Stimulated activated CD4-positive, alpha-beta T cell treated with anti-CD3 and anti-CD28 coated beads, TNF-alpha, amount 100 ng/mL, for 24 hours (primary cell): ENCODE results near the gene KMT2D.

ENCODE experiments used
- DNase-seq, 3 experiments: peaks; one replicate each; pipeline ENCODE4 v3.0.0-alpha.2; 2020; ENCODE audit warnings: low read depth in 3 of 3

The KMT2D gene

GRCh38 chr12:49037111-49037946, 23.3 kb downstream of the KMT2D start:
- DNase-seq: no peak

GRCh38 chr12:49036029-49036428, 24.6 kb downstream of the KMT2D start:
- no peak for DNase-seq

GRCh38 chr12:49034286-49034622, 26.3 kb downstream of the KMT2D start:
- DNase-seq: no peak

GRCh38 chr12:49033611-49034285, 26.8 kb downstream of the KMT2D start:
- no peak for DNase-seq

GRCh38 chr12:49032679-49033447, 27.7 kb downstream of the KMT2D start:
- DNase-seq: no peak

- no peak for DNase-seq
Observed at GRCh38 chr12:49032276-49032675, 28.3 kb downstream of the KMT2D start.

- DNase-seq: no peak
Observed at GRCh38 chr12:49031573-49032161, 28.9 kb downstream of the KMT2D start.

GRCh38 chr12:49030714-49031572, 29.7 kb downstream of the KMT2D start:
- no peak for DNase-seq

- DNase-seq: no peak
Observed at GRCh38 chr12:49030119-49030518, 30.5 kb downstream of the KMT2D start.

- DNase-seq: no peak
Observed at GRCh38 chr12:49028666-49029275, 31.8 kb downstream of the KMT2D start.

GRCh38 chr12:49027846-49028555, 32.6 kb downstream of the KMT2D start:
- DNase-seq: no peak

- DNase-seq: no peak
Observed at GRCh38 chr12:49026678-49027480, 33.7 kb downstream of the KMT2D start.

GRCh38 chr12:49026101-49026500, 34.5 kb downstream of the KMT2D start:
- DNase-seq: no peak

GRCh38 chr12:49025463-49025862, 35.1 kb downstream of the KMT2D start:
- DNase-seq: no peak

GRCh38 chr12:49024543-49024942, 36.1 kb downstream of the KMT2D start:
- no peak for DNase-seq

GRCh38 chr12:49023812-49024211, 36.8 kb downstream of the KMT2D start:
- no peak for DNase-seq

GRCh38 chr12:49022558-49023178, 37.9 kb downstream of the KMT2D start:
- DNase-seq: no peak

- no peak for DNase-seq
Observed at GRCh38 chr12:49021292-49021915, 39.2 kb downstream of the KMT2D start.
